ENCODE measurements around the gene MANEAL. TPM values are rescaled to one million over a fixed set of nuclear protein-coding genes. Genes with fewer than 3 reads are reported as not detected.

MANEAL gene
- total and polyA plus RNA-seq, 3 donors from 2014 or later: 6.9 to 11.0 (median 7.9) TPM

DNA sequence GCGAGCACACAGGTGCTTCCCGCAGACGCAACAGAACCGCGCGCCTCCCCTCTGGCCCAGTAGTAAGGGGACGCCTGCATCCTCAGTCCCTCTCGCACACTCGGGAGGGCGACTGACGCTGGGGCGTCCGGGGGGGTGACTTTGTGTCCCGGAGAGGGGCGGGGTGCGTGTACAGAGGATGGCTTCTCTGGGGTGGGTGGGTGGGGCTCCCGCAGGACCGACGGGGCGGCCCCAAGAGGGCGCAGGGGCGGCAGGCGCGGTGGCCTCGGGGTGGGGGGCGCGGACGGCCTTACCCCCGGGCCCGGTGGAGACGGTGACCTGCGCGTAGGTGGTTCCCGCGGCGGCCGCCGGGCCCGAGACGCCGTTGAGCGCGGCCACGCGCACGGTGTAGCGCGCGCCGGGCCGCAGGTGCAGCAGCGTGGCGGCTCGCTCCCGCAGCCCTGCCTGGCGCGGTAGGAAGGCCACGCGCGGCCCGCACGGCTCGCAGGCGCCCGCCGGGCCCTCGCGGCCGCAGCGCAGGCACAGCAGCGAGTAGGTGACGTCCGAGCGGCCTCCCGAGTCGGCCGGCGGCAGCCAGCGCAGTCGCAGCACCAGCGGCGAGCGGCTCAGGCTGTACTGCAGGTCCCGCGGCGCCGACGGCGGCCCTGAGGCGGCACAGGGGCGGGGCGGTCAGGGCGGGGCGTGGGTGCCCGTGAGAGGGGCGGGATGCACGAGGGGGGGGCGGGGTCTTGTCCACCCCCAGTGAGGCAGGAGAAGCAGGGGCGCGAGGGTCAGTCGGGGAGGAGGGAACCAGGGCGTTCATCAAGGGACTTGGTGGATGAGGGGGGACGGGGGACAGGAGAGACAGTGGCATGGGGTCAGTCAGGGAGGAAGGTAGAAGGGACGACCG, 40.8 kb upstream of the MANEAL start:
- Histone ChIP-seq H3K4me1 (peaks cover 11% of the 10 kb centered on the region), H3K27me3 (no peaks in the 10 kb centered on the region), H3K36me3 (ENCODE audit: low read depth, missing control alignments) (no peaks in the 10 kb centered on the region), H3K27ac (no peak overlapping the region), H3K4me3 (peak overlapping the region; percentile 46 to 53), H3K9me3 (no peaks in the 10 kb centered on the region)
- intact Hi-C loops (cut with DNase I; ENCODE audit: low total_unique reads): no loop called here
- peak; percentile 55 for DNase-seq
- WGBS, 2 donors: 1% methylated on average over 9 to 29 of the region's 105 CpGs
- TF ChIP-seq, protein P1, sequence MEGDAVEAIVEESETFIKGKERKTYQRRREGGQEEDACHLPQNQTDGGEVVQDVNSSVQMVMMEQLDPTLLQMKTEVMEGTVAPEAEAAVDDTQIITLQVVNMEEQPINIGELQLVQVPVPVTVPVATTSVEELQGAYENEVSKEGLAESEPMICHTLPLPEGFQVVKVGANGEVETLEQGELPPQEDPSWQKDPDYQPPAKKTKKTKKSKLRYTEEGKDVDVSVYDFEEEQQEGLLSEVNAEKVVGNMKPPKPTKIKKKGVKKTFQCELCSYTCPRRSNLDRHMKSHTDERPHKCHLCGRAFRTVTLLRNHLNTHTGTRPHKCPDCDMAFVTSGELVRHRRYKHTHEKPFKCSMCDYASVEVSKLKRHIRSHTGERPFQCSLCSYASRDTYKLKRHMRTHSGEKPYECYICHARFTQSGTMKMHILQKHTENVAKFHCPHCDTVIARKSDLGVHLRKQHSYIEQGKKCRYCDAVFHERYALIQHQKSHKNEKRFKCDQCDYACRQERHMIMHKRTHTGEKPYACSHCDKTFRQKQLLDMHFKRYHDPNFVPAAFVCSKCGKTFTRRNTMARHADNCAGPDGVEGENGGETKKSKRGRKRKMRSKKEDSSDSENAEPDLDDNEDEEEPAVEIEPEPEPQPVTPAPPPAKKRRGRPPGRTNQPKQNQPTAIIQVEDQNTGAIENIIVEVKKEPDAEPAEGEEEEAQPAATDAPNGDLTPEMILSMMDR (IDR thresholded peaks at IDR 0.05): no peak
- TF ChIP-seq POLR2A (IDR thresholded peaks at IDR 0.05): no peak

DNA sequence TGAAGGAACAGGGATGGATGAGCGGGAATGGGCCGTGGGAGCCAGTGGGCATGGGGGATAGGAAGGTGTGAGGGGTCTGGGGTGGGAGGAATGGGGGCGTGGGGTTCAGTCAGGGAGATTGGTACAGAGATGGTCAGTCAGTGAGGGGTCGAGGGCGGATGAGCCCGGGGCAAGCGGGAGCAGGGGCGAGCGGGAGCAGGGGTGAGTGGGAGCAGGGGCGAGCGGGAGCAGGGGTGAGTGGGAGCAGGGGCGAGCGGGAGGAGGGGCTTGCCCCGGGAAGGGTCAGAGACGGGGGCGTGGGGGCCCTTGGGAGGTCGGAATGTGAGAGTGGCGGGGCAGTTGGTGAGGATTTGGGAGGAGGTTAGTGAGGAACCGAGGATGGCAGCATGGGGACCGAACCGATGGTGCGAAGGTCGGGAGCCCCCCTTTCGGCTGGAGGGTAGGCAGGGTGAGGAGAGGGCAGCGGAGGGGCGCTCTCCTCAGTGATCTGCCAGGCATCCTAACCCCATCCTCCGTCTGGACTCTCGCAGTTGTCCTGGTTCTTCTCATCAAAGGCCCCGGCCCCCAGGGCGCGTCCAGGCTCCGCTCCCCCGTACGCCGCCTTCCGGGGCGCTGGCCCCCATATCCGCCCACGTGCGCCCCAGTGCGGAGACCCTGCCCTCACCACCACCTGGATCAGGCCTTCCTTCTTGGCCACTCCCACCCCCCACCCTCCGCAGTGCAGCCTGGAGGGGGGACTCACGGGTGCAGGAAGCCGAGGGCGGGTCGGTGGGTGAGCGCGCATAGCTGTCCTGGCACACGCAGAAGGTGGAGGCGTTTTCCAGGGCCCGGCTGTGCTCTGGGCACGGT, 40.0 kb upstream of the MANEAL start:
- Histone ChIP-seq H3K27ac (no peak overlapping the region), H3K27me3 (no peaks in the 10 kb centered on the region), H3K9me3 (no peaks in the 10 kb centered on the region), H3K4me1 (peaks cover 11% of the 10 kb centered on the region), H3K36me3 (ENCODE audit: low read depth, missing control alignments) (no peaks in the 10 kb centered on the region), H3K4me3 (peak overlapping the region; percentile 46 to 53)
- DNase-seq: no peak
- TF ChIP-seq, protein P1 (IDR thresholded peaks at IDR 0.05): no peak
- no peak for TF ChIP-seq POLR2A (IDR thresholded peaks at IDR 0.05)
- WGBS, 2 donors: 3 to 4% methylated on average over 33 to 51 of the region's 52 CpGs
- intact Hi-C loops (cut with DNase I; ENCODE audit: low total_unique reads): no loop called here

DNA sequence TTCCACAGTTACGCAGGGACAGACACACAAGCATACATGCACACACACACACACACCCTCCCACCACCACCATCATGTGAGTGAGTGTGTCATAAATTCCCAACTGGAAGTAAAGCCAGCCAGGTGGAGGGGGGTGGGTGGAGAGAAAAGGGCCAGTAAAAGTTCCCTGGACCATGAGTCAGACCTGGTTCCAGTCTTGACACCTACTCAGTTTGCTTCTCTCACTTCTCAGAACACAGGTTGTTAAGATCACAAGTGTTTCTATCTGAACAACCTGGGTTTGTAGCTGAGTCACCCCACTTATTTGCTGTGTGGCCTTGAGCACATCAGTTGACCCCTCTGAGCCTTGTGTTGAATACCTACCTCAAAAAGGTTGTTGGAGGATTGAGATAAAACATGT, 38.4 kb upstream of the MANEAL start:
- no peak overlapping the region for H3K27ac ChIP-seq
- WGBS, 2 donors: 92% methylated on average over 1 of the region's 1 CpG; no CpG with 5 or more reads in 1 of the 2 donors
- H3K27me3 ChIP-seq: no peaks in the 10 kb centered on the region
- no peak overlapping the region for H3K4me3 ChIP-seq
- no peaks in the 10 kb centered on the region for H3K36me3 ChIP-seq (ENCODE audit: low read depth, missing control alignments)
- H3K4me1 ChIP-seq: peaks cover 11% of the 10 kb centered on the region
- intact Hi-C loops (cut with DNase I; ENCODE audit: low total_unique reads): no loop called here
- TF ChIP-seq, protein P1 (IDR thresholded peaks at IDR 0.05): no peak
- no peak for TF ChIP-seq POLR2A (IDR thresholded peaks at IDR 0.05)
- H3K9me3 ChIP-seq: no peaks in the 10 kb centered on the region
- no peak for DNase-seq

DNA sequence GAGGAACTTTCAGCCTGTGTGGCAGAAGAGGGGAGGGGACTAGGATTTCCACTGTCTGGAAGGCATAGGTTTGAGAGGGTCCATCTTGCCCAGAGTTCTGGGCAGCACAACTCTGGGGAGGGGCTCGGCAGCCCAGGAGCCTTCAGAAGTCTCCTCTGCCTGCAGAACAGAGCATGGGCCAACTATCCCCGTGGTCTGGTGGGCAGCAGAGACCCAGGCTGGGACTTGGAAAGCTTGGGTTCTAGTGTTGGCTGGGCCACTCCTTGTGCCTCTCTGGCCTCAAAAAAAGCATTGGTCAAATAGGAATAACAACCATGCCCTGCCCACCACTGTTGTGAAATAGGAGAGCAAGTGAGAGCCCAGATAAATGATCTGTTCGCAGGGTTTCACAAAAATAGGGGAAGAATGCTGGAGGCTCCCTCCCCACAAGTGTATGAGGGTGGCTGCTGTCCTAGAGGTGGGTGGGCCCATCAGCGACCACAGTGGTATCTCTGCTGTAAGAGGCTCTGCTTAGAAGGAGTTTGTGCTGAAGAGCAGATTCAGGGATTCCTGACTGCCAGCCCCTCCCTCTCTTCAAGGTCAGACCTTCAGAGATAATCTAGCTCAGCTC, 37.6 kb upstream of the MANEAL start:
- DNase-seq: no peak
- no peaks in the 10 kb centered on the region for H3K27me3 ChIP-seq
- TF ChIP-seq, protein P1 (IDR thresholded peaks at IDR 0.05): no peak
- TF ChIP-seq POLR2A (IDR thresholded peaks at IDR 0.05): no peak

More for the DNA sequence above, 37.6 kb upstream of the MANEAL start:
- H3K27ac ChIP-seq: no peak overlapping the region
- H3K4me1 ChIP-seq: peaks cover 11% of the 10 kb centered on the region
- 43 to 57% methylated on average over 4 of the region's 4 CpGs for WGBS, 2 donors
- H3K36me3 ChIP-seq (ENCODE audit: low read depth, missing control alignments): no peaks in the 10 kb centered on the region
- intact Hi-C loops (cut with DNase I; ENCODE audit: low total_unique reads): no loop called here
- H3K4me3 ChIP-seq: no peak overlapping the region
- H3K9me3 ChIP-seq: no peaks in the 10 kb centered on the region

All from testis (tissue), 3 donors.